Adrenal gland (tissue), 5 donors: ENCODE measurements around the gene KIF26B.

Source experiments
- CTCF ChIP-seq, 6 experiments: fragments of 450-650 bp in 4 of 6; fragments of 200-600 bp in 2 of 6; sonication (generic) in 1 of 6; IDR thresholded peaks; 1 replicate in 5 of 6; 2 replicates in 1 of 6; pipeline versions ENCODE4 v1.5.1 to v1.8.0; 2016 to 2021; ENCODE audit warnings: antibody characterized with exemption in 6 of 6, mild to moderate bottlenecking in 2 of 6, moderate library complexity in 1 of 6
- POLR2A ChIP-seq, 2 donors: fragments of 450-650 bp; IDR thresholded peaks; one replicate each; pipeline ENCODE4 v1.6.1; 2017; ENCODE audit warnings: antibody characterized with exemption in 2 of 2, mild to moderate bottlenecking in 2 of 2, moderate library complexity in 1 of 2
- donor health status: DM: no; HTN: no; CAD: no.

GRCh38 chr1:245419989-245420388 lies 265.2 kb downstream of the KIF26B start:
- TF ChIP-seq CTCF (IDR thresholded peaks at IDR 0.05), result no peak
- no peak for TF ChIP-seq POLR2A (IDR thresholded peaks at IDR 0.05)
